ENCODE results near the gene RARS1. TPM values are rescaled to one million over a fixed set of nuclear protein-coding genes. Genes with fewer than 3 reads are reported as not detected.

Gene RARS1
- total RNA-seq, 1 experiment from 2014 or later = 98.8 TPM

DNA sequence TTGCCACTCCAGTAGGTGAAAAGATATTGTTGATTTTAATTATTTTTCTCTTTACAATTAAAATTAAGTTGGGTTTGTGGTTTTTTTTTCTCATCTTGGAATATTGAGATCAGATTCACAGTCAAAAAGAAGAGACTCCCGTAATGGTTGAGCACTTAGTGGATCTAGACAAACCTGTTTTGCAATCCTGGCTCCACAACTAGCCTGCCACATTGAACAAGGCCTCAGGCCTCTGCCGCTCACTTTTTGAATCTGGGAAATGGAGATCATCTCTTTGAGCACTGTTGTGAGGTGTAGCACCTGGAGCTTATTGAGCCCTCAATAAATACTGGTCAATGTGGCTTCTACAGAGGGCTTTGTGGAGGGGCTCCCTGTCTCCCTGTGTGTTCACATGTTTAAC is 37.1 kb upstream of the RARS1 start (continued):
- TF ChIP-seq, protein P1, sequence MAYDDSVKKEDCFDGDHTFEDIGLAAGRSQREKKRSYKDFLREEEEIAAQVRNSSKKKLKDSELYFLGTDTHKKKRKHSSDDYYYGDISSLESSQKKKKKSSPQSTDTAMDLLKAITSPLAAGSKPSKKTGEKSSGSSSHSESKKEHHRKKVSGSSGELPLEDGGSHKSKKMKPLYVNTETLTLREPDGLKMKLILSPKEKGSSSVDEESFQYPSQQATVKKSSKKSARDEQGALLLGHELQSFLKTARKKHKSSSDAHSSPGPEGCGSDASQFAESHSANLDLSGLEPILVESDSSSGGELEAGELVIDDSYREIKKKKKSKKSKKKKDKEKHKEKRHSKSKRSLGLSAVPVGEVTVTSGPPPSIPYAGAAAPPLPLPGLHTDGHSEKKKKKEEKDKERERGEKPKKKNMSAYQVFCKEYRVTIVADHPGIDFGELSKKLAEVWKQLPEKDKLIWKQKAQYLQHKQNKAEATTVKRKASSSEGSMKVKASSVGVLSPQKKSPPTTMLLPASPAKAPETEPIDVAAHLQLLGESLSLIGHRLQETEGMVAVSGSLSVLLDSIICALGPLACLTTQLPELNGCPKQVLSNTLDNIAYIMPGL (CRISPR knock-in tag; IDR thresholded peaks at IDR 0.05) = no peak
- TF ChIP-seq GABPB1 (CRISPR knock-in tag; IDR thresholded peaks at IDR 0.05) (no peak), FOXP1 (CRISPR knock-in tag; IDR thresholded peaks at IDR 0.05; ENCODE audit: borderline replicate concordance) (no peak), SMAD4 (CRISPR knock-in tag; IDR thresholded peaks at IDR 0.05) (no peak)

DNA sequence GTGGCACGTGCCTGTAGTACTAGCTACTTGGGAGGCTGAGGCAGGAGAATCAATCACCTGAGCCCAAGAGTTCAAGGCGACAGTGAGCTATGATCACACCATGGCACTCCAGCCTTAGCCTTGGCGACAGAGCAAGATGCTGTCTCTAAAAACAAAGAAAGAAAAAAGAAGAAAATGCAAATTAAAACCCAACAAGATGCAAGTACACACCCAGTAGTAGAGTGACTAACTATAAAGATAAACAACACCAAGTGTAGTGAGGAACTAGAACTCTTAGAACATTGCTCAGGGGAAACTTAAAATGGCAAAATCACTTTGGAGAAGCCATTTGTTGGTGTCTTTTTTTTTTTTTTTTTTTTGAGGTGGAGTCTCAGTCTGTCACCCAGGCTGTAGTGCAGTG is 34.7 kb upstream of the RARS1 start:
- no peaks in the 10 kb centered on the region for H3K9me3 Mint-ChIP-seq
- H3K27me3 Mint-ChIP-seq (ENCODE audit: low read depth) = no peaks in the 10 kb centered on the region
- TF ChIP-seq, protein P2, sequence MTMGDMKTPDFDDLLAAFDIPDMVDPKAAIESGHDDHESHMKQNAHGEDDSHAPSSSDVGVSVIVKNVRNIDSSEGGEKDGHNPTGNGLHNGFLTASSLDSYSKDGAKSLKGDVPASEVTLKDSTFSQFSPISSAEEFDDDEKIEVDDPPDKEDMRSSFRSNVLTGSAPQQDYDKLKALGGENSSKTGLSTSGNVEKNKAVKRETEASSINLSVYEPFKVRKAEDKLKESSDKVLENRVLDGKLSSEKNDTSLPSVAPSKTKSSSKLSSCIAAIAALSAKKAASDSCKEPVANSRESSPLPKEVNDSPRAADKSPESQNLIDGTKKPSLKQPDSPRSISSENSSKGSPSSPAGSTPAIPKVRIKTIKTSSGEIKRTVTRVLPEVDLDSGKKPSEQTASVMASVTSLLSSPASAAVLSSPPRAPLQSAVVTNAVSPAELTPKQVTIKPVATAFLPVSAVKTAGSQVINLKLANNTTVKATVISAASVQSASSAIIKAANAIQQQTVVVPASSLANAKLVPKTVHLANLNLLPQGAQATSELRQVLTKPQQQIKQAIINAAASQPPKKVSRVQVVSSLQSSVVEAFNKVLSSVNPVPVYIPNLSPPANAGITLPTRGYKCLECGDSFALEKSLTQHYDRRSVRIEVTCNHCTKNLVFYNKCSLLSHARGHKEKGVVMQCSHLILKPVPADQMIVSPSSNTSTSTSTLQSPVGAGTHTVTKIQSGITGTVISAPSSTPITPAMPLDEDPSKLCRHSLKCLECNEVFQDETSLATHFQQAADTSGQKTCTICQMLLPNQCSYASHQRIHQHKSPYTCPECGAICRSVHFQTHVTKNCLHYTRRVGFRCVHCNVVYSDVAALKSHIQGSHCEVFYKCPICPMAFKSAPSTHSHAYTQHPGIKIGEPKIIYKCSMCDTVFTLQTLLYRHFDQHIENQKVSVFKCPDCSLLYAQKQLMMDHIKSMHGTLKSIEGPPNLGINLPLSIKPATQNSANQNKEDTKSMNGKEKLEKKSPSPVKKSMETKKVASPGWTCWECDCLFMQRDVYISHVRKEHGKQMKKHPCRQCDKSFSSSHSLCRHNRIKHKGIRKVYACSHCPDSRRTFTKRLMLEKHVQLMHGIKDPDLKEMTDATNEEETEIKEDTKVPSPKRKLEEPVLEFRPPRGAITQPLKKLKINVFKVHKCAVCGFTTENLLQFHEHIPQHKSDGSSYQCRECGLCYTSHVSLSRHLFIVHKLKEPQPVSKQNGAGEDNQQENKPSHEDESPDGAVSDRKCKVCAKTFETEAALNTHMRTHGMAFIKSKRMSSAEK (CRISPR knock-in tag; IDR thresholded peaks at IDR 0.05; ENCODE audit: borderline replicate concordance) = no peak
- TF ChIP-seq, protein P3, sequence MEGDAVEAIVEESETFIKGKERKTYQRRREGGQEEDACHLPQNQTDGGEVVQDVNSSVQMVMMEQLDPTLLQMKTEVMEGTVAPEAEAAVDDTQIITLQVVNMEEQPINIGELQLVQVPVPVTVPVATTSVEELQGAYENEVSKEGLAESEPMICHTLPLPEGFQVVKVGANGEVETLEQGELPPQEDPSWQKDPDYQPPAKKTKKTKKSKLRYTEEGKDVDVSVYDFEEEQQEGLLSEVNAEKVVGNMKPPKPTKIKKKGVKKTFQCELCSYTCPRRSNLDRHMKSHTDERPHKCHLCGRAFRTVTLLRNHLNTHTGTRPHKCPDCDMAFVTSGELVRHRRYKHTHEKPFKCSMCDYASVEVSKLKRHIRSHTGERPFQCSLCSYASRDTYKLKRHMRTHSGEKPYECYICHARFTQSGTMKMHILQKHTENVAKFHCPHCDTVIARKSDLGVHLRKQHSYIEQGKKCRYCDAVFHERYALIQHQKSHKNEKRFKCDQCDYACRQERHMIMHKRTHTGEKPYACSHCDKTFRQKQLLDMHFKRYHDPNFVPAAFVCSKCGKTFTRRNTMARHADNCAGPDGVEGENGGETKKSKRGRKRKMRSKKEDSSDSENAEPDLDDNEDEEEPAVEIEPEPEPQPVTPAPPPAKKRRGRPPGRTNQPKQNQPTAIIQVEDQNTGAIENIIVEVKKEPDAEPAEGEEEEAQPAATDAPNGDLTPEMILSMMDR (IDR thresholded peaks at IDR 0.05) = no peak
- TF ChIP-seq ZNF317 (CRISPR knock-in tag; IDR thresholded peaks at IDR 0.05; ENCODE audit: borderline replicate concordance, low read depth) = no peak
- TF ChIP-seq, protein P4, sequence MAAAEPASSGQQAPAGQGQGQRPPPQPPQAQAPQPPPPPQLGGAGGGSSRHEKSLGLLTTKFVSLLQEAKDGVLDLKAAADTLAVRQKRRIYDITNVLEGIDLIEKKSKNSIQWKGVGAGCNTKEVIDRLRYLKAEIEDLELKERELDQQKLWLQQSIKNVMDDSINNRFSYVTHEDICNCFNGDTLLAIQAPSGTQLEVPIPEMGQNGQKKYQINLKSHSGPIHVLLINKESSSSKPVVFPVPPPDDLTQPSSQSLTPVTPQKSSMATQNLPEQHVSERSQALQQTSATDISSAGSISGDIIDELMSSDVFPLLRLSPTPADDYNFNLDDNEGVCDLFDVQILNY (CRISPR knock-in tag; IDR thresholded peaks at IDR 0.05) = no peak
- TF ChIP-seq NR3C1 (CRISPR knock-in tag; conservative IDR thresholded peaks at IDR 0.05; ENCODE audit: low read depth) = no peak
- TF ChIP-seq, protein P5, sequence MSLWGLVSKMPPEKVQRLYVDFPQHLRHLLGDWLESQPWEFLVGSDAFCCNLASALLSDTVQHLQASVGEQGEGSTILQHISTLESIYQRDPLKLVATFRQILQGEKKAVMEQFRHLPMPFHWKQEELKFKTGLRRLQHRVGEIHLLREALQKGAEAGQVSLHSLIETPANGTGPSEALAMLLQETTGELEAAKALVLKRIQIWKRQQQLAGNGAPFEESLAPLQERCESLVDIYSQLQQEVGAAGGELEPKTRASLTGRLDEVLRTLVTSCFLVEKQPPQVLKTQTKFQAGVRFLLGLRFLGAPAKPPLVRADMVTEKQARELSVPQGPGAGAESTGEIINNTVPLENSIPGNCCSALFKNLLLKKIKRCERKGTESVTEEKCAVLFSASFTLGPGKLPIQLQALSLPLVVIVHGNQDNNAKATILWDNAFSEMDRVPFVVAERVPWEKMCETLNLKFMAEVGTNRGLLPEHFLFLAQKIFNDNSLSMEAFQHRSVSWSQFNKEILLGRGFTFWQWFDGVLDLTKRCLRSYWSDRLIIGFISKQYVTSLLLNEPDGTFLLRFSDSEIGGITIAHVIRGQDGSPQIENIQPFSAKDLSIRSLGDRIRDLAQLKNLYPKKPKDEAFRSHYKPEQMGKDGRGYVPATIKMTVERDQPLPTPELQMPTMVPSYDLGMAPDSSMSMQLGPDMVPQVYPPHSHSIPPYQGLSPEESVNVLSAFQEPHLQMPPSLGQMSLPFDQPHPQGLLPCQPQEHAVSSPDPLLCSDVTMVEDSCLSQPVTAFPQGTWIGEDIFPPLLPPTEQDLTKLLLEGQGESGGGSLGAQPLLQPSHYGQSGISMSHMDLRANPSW (CRISPR knock-in tag; conservative IDR thresholded peaks at IDR 0.05; ENCODE audit: low read depth) = no peak
- TF ChIP-seq, protein P6, sequence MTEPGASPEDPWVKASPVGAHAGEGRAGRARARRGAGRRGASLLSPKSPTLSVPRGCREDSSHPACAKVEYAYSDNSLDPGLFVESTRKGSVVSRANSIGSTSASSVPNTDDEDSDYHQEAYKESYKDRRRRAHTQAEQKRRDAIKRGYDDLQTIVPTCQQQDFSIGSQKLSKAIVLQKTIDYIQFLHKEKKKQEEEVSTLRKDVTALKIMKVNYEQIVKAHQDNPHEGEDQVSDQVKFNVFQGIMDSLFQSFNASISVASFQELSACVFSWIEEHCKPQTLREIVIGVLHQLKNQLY (CRISPR knock-in tag; IDR thresholded peaks at IDR 0.05) = no peak
- no peak for TF ChIP-seq ZNF671 (CRISPR knock-in tag; IDR thresholded peaks at IDR 0.05)
- TF ChIP-seq JAZF1 (CRISPR knock-in tag; IDR thresholded peaks at IDR 0.05) = no peak
- TF ChIP-seq PRRX2 (CRISPR knock-in tag; IDR thresholded peaks at IDR 0.05) = no peak
- TF ChIP-seq CREB1 (CRISPR knock-in tag; IDR thresholded peaks at IDR 0.05) = no peak
- no peak for TF ChIP-seq TCF7 (CRISPR knock-in tag; IDR thresholded peaks at IDR 0.05; ENCODE audit: low read depth)
- TF ChIP-seq, protein P7, sequence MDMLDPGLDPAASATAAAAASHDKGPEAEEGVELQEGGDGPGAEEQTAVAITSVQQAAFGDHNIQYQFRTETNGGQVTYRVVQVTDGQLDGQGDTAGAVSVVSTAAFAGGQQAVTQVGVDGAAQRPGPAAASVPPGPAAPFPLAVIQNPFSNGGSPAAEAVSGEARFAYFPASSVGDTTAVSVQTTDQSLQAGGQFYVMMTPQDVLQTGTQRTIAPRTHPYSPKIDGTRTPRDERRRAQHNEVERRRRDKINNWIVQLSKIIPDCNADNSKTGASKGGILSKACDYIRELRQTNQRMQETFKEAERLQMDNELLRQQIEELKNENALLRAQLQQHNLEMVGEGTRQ (CRISPR knock-in tag; IDR thresholded peaks at IDR 0.05) = no peak
- TF ChIP-seq, protein P8, sequence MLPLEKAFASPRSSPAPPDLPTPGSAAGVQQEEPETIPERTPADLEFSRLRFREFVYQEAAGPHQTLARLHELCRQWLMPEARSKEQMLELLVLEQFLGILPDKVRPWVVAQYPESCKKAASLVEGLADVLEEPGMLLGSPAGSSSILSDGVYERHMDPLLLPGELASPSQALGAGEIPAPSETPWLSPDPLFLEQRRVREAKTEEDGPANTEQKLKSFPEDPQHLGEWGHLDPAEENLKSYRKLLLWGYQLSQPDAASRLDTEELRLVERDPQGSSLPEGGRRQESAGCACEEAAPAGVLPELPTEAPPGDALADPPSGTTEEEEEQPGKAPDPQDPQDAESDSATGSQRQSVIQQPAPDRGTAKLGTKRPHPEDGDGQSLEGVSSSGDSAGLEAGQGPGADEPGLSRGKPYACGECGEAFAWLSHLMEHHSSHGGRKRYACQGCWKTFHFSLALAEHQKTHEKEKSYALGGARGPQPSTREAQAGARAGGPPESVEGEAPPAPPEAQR (CRISPR knock-in tag; IDR thresholded peaks at IDR 0.05) = no peak
- TF ChIP-seq SMAD4 (CRISPR knock-in tag; IDR thresholded peaks at IDR 0.05) = no peak
- DNase-seq (ENCODE audit: low spot score) (no peak), ATAC-seq (no peak)
- 0 out of 2 replicates have a peak, but pooled peaks cover 3% of the 10 kb centered on the region for H3K4me1 Mint-ChIP-seq
- no peak overlapping the region for H3K27ac Mint-ChIP-seq
- POLR2A ChIA-PET = no interaction called here
- CTCF ChIA-PET = no interaction called here
- H3K36me3 Mint-ChIP-seq = peaks cover 22% of the 10 kb centered on the region
- no peak overlapping the region for H3K4me3 Mint-ChIP-seq
